ENCODE measurements around the gene NRAS. TPM values are rescaled to one million over a fixed set of nuclear protein-coding genes. Genes with fewer than 3 reads are reported as not detected.

NRAS gene
- total RNA-seq, 2 donors from 2014 or later = 75.0 to 78.0 TPM

DNA sequence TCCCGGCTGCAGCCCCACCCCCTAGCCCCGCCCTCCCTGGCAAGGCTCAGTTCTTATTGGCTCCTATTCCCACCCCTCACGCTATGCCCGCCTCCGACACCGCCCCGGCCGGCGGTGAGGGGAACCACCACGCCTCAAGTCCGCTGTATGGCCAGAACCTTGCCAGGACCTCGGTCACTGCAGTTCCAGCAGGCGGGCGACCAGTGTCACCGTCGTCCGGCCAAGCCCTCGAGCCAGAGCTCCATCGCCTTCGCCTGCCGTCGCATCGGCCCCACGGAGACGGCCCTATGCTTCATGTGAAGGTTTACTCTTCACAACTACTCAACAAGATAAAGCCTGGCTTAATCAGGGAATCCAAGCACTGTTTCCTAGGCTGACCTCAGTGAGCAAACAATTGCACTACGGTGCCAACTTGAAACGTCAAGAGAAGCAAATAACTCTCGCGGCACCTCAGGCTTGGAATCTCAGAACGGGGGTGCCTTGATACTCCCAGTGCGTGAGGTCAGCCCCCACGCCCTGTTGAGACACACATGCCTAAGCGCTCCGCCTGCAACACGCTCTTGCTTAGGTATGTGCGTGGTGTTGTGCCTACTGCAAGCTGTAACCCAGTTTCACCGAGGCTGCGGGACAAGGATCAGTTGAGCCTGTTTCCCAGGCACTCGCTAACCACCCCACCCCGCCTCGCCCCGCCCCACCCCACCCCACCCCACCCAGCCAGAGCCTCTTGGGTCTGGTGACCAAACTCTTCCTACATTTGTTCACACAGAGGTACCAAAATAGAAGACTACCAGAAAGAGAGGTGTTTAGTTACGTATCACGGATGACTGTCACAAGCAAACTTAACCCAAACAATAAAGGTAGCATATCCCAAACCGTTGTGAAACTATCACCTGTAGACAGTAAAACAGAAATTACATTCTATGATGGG lies 46.2 kb downstream of the NRAS start:
- peak overlapping the region; percentile 96 for H3K27ac Mint-ChIP-seq
- TF ChIP-seq, protein P1, sequence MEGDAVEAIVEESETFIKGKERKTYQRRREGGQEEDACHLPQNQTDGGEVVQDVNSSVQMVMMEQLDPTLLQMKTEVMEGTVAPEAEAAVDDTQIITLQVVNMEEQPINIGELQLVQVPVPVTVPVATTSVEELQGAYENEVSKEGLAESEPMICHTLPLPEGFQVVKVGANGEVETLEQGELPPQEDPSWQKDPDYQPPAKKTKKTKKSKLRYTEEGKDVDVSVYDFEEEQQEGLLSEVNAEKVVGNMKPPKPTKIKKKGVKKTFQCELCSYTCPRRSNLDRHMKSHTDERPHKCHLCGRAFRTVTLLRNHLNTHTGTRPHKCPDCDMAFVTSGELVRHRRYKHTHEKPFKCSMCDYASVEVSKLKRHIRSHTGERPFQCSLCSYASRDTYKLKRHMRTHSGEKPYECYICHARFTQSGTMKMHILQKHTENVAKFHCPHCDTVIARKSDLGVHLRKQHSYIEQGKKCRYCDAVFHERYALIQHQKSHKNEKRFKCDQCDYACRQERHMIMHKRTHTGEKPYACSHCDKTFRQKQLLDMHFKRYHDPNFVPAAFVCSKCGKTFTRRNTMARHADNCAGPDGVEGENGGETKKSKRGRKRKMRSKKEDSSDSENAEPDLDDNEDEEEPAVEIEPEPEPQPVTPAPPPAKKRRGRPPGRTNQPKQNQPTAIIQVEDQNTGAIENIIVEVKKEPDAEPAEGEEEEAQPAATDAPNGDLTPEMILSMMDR (conservative IDR thresholded peaks at IDR 0.05) = peak; percentile 31
- no peaks in the 10 kb centered on the region for H3K36me3 Mint-ChIP-seq (ENCODE audit: low read depth)
- Histone ChIP-seq H3K9ac (ENCODE audit: extremely low read depth, low read length, poor library complexity, severe bottlenecking) (peak overlapping the region; percentile 64), H3K27me3 (ENCODE audit: control insufficient read depth, insufficient read depth, low read length, poor library complexity, severe bottlenecking) (peaks cover 38% of the 10 kb centered on the region), H3K4me1 (ENCODE audit: control insufficient read depth, insufficient read depth, low read length) (no peaks in the 10 kb centered on the region), H3K4me3 (ENCODE audit: low read length) (peak overlapping the region; percentile 83), H3K27ac (ENCODE audit: low read depth, low read length) (no peak overlapping the region), H3K36me3 (ENCODE audit: control insufficient read depth, insufficient read depth, low read length) (no peaks in the 10 kb centered on the region), H3K9me3 (ENCODE audit: control insufficient read depth, low read length) (no peaks in the 10 kb centered on the region)
- H3K9me3 Mint-ChIP-seq = no peaks in the 10 kb centered on the region
- 0 to 7% methylated on average over 16 to 40 of the region's 45 CpGs for WGBS, 2 experiments (ENCODE audit: insufficient coverage in 1 of 2, insufficient read length in 1 of 2)
- H3K27me3 Mint-ChIP-seq (ENCODE audit: insufficient read depth) = peaks cover 29% of the 10 kb centered on the region
- H3K4me3 Mint-ChIP-seq = peak overlapping the region; percentile 78
- peak; percentile 99 for DNase-seq
- H3K4me1 Mint-ChIP-seq = peaks cover 30% of the 10 kb centered on the region

- Mint-ChIP-seq H3K4me1 (peaks cover 30% of the 10 kb centered on the region), H3K36me3 (ENCODE audit: low read depth) (no peaks in the 10 kb centered on the region), H3K4me3 (peak within 1 kb of the TSS; percentile 78), H3K27ac (peak within 1 kb of the TSS; percentile 96), H3K9me3 (no peaks in the 10 kb centered on the region), H3K27me3 (ENCODE audit: insufficient read depth) (peaks cover 25% of the 10 kb centered on the region)
- Histone ChIP-seq H3K4me3 (ENCODE audit: low read length) (peak within 1 kb of the TSS; percentile 83), H3K9me3 (ENCODE audit: control insufficient read depth, low read length) (no peaks in the 10 kb centered on the region), H3K27me3 (ENCODE audit: control insufficient read depth, insufficient read depth, low read length, poor library complexity, severe bottlenecking) (peaks cover 31% of the 10 kb centered on the region), H3K4me1 (ENCODE audit: control insufficient read depth, insufficient read depth, low read length) (no peaks in the 10 kb centered on the region), H3K36me3 (ENCODE audit: control insufficient read depth, insufficient read depth, low read length) (no peaks in the 10 kb centered on the region), H3K27ac (ENCODE audit: low read depth, low read length) (no peak within 1 kb of the TSS), H3K9ac (ENCODE audit: extremely low read depth, low read length, poor library complexity, severe bottlenecking) (peak within 1 kb of the TSS; percentile 64)
- TF ChIP-seq, protein P1 (conservative IDR thresholded peaks at IDR 0.05) = peak; percentile 33
- no peak for DNase-seq
- 0 to 1% methylated on average over 15 to 50 of the region's 50 CpGs for WGBS, 2 experiments (ENCODE audit: insufficient coverage in 1 of 2, insufficient read length in 1 of 2)
Measured at GRCh38 chr1:114669562-114670082, 46.9 kb downstream of the NRAS start, which contains the start of gene DENND2C. DENND2C (minus strand) TSS chr1:114670049; CDS start chr1:114625984, 44,065 bp downstream.

DNA sequence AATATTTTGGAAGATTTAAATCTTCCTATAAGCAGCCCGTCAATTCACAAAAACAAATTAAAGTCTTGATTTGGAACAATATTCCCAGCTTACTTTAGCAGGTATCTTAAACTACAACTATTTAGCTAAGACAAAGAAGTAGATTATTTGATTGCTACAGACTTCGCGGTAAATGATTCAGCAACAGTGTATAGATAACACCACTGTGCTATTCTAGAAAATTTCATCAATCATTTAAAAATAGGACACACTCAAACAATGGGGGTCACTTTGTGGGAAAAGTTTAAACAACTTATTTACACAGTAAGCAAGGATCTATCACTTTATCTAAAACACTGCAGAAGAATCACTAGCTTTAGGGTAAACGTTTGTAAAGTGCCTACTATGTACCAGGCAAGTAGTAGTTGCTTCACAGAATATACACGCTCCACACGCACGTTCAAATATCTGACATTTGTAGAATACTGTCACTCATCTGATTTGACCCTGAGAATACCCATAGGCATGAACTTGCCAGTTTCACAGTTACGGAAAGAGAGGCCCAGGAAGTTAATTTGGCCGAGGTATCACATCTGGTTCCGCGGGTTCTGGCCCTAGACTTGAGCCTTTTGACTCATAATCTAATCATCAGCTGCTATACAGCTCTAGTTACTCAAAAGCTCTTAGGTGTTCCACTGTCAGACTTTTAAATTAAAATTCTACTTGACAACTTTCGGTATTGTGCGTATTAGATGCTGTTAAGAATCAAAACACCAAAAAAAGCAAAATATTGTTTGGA lies 47.6 kb downstream of the NRAS start:
- DNase-seq = peak; percentile 50
- WGBS, 2 experiments (ENCODE audit: insufficient coverage in 1 of 2, insufficient read length in 1 of 2) = 47 to 60% methylated on average over 12 to 13 of the region's 13 CpGs
- Histone ChIP-seq H3K4me1 (ENCODE audit: control insufficient read depth, insufficient read depth, low read length) (no peaks in the 10 kb centered on the region), H3K36me3 (ENCODE audit: control insufficient read depth, insufficient read depth, low read length) (no peaks in the 10 kb centered on the region), H3K9me3 (ENCODE audit: control insufficient read depth, low read length) (no peaks in the 10 kb centered on the region), H3K4me3 (ENCODE audit: low read length) (peak overlapping the region; percentile 83), H3K27me3 (ENCODE audit: control insufficient read depth, insufficient read depth, low read length, poor library complexity, severe bottlenecking) (peaks cover 24% of the 10 kb centered on the region), H3K9ac (ENCODE audit: extremely low read depth, low read length, poor library complexity, severe bottlenecking) (peak overlapping the region; percentile 55), H3K27ac (ENCODE audit: low read depth, low read length) (no peak overlapping the region)
- no peaks in the 10 kb centered on the region for H3K36me3 Mint-ChIP-seq (ENCODE audit: low read depth)
- peaks cover 20% of the 10 kb centered on the region for H3K27me3 Mint-ChIP-seq (ENCODE audit: insufficient read depth)
- H3K4me3 Mint-ChIP-seq = peak overlapping the region; percentile 78
- H3K4me1 Mint-ChIP-seq = peaks cover 30% of the 10 kb centered on the region
- TF ChIP-seq, protein P1 (conservative IDR thresholded peaks at IDR 0.05) = no peak
- peak overlapping the region; percentile 96 for H3K27ac Mint-ChIP-seq
- no peaks in the 10 kb centered on the region for H3K9me3 Mint-ChIP-seq
